Thyroid gland (tissue), 4 donors: ENCODE measurements around the gene GMCL2.

ENCODE experiments used
- CTCF ChIP-seq, 6 experiments: fragments of 200-600 bp in 3 of 6; fragments of 450-650 bp in 3 of 6; sonication (generic) in 3 of 6; IDR thresholded peaks; one replicate each; pipeline ENCODE4 v1.5.1; 2016 to 2019; ENCODE audit warnings: antibody characterized with exemption in 6 of 6, mild to moderate bottlenecking in 2 of 6, inconsistent platforms in 1 of 6, moderate library complexity in 1 of 6
- POLR2A ChIP-seq, 2 donors: fragments of 450-650 bp; IDR thresholded peaks; one replicate each; pipeline ENCODE4 v1.6.1; 2017; ENCODE audit warnings: antibody characterized with exemption in 2 of 2, mild to moderate bottlenecking in 2 of 2, moderate library complexity in 1 of 2

GRCh38 chr5:178196281-178196812, 9.2 kb upstream of the GMCL2 start:
- no peak for TF ChIP-seq POLR2A (IDR thresholded peaks at IDR 0.05)
- no peak for TF ChIP-seq CTCF (IDR thresholded peaks at IDR 0.05)
